ENCODE results near the gene CCDC138.

Gene CCDC138

DNA sequence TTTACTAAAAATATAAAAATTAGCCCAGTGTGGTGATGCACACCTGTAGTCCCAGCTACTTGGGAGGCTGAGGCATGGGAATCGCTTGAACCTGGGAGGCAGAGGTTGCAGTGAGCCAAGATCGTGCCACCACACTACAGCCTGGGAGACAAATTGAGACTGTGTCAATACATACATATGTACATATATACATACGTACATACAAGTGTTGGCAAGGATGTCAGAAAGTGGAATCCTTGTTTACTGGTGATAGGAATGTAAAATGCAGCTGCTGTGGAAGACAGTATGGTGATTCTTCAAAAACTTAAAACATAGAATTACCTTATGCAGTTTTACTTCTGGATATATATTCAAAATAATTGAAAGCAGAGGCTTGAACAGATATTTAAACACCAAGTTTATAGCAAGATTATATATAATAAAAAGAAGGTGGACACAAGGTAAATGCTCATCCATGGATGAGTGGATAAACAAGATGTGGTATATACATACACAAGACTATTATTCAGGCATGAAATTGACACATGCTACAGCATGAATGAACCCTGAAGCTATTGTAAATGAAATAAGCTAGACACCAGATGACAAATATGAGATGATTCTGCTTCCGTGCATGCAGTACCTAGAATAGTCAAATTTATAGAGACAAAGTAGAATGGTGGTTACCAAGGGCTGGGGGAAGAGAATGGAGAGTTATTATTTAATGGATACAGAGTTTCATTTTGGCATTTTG is 43.2 kb downstream of the CCDC138 start:
- DNase-seq: no peak

DNA sequence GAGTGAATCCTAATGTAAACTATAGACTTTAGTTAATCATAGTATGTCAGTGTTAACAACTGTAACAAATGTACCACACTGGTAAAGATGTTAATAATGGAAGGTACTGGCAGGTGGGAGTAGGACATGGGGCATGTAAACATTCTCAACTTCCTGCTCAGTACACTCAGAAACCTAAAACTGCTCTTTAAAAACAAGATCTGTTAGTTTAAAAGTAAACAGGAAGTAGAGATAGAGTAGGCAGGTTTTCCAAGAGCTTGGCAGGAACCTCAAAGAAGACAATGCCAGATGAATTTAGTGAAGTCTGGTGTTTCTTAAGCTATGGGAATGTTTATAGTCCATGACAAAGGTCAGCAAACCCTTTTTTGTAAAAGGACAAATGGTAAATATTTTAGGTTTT is 46.6 kb downstream of the CCDC138 start:
- DNase-seq: peak in 1 of 2 experiments; percentile 41

DNA sequence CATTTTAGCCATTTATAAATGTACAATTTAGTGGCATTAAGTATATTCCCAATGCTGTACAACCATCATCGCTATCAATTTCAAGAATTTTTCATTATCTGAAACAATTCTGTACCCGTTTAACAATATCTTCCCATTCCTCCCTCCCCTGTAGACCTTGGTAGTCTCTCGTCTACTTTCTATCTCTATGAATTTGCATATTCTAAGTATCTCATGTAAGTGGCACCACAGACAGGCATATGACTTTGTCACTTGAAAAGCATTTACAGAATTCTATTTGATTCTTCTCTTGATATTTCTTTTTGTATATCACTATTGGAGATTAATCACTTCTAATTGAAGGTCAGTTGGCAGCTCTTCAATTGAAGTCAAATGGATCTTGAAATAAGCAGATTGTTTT is 48.0 kb downstream of the CCDC138 start:
- DNase-seq: no peak

DNA sequence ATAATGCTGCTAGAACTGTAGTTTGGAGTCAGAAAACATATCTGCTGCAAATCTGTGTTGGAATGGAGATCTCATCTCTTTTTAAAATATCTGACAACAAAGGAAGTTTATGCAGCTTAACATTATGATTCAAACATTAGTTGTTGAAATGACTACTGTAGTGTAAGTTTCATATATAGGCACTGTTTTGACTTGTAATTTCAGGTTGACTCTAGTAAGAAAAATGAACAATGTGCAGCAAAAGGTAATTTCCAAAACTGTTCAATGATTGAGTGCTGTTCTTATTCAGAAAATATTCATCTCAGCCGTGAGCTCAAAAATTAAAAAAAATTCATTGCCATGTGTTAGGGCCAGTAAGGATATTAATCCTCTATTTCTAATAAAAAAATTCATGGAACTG is 48.5 kb downstream of the CCDC138 start:
- DNase-seq: no peak

DNA sequence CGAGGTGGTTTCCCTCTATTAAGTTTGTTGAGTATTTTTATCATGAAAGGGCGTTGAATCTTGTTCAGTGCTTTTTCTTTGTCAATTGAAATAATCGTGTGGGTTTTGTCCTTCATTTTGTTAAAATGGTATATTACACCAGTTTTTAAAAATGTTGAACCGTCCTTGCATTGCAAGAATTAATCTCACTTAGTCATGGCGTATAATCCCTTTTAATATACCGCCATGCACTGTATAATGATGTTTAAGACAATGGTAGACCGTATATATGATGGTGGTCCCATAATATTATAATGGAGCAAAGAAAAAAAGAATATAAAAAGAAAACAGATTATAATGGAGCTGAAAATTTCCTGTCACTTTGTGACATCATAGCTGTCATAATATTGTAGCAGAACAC is 50.6 kb downstream of the CCDC138 start:
- DNase-seq: no peak

DNA sequence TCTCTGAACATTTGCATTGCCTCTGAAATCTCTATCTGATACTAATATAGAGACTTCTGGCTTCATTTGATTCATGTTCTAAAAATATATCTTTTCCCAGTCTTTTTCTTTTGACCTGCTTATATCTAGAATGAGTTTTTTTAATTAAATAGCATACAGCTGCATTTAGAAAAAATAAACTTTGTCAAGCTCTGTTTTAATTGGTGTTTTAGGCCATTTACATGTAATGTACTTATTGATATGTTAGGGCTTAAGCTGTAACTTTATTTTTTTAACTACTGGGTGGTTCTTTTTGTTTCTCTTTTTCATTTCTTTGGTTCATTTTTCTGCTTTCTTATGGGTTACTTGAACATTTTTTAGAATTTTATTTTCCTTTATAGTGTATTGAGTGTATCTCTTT is 54.9 kb downstream of the CCDC138 start:
- DNase-seq: no peak

DNA sequence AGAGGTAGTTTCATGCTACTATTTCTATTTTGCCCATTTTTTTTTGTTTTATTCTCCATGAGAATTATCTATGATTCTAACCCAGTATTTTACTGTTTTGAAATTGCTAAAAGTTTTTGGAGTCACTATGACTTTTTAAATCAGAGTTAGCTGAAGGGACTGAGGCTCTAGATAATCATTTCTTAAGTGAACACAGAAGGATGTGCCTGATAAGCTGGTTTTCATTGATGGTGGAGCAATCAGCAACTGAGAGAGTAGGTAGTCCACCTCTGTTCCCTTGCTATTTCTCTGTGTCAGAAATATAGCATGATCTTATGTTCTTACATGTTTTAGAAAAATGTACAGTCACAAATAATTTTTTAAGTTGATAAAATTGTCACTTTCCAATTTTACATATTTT is 59.4 kb downstream of the CCDC138 start:
- no peak for DNase-seq

DNA sequence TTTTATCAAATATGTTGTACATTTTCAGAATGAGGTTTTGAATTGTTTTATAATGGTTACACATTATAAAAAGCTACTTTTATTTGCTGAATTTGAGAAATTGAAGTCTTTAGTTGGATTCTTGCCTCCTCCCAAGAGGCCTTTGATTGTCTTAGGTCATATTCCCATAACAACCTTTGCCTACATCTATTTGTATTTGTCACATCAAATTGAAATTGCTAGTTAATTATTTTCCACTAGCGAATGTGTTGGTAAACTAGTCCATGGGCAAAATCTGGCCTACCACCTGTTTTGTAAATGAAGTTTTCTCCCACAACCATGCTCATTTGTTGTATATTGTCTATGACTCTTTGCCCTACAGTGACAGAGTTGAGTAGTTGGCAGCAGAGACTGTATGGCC is 60.4 kb downstream of the CCDC138 start:
- DNase-seq: no peak

DNA sequence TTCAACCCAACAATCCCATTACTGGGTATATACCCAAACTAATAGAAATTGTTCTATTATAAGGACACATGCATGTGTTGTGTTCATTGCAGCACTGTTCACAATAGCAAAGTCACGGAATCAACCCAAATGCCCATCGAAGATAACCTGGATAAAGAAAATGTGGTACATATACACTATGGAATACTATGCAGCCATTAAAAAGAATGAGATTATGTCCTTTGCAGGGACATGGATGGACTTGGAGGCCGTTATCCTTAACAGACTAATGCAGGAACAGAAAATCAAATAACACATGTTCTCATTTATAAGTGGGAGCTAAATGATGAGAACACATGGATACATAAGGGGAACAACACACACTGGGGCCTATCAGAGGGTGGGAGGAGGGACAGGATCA is 65.8 kb downstream of the CCDC138 start:
- DNase-seq: no peak

DNA sequence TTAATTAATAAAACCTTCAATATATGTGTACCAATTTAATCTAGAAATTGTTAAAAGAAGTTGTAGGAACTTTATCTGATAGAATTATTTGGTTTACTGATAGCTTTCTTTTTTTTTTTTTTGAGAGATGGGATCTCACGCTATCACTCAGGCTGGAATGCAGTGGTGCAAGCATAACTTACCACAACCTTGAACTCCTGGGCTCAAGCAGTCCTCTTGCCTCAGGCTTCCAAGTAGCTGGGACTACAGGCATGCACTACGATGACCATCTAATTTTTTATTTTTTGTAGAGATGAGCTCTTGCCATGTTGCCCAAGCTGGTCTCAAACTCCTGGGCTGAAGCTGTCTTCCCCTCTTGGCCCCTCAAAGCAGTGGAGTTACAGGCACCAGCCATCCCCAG is 66.8 kb downstream of the CCDC138 start:
- DNase-seq: no peak

DNA sequence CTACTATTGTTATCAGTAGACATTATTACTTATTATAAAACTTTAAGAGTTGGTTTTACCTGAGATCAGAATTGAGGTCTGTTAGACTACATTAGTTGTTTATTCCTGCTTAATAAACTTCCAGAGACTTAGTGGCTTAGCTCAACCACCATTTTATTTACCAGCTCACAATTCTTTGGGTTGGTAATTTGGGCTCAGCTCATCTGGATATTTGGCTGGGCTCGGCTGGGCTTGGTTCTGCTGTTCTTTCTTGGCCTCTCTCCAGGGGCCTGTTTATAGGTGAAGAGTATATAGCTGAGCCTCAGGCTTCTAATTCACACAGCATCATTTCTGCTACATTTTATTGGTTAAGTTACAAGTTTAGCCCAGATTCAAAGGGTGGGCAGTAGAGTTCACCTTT is 67.9 kb downstream of the CCDC138 start:
- no peak for DNase-seq

DNA sequence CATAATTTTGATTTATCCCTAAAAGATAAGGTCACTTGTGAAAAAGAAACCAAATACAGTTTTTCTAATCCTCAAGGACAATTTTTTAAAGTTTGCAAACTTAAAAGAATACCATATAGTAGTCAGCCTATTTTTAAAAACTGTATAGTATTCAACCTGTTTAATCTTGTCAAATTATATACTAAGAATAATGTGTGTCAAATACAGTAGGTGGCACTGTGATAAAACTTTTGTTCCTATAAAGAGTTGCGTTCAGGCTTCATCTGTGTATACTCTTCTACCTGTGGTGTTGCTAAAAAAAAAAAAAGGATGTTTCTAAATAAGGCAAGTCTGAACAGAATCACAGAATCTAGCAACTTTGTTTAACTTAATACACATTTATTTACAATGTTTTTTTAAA is 68.6 kb downstream of the CCDC138 start:
- peak in 1 of 2 experiments; percentile 24 for DNase-seq

DNA sequence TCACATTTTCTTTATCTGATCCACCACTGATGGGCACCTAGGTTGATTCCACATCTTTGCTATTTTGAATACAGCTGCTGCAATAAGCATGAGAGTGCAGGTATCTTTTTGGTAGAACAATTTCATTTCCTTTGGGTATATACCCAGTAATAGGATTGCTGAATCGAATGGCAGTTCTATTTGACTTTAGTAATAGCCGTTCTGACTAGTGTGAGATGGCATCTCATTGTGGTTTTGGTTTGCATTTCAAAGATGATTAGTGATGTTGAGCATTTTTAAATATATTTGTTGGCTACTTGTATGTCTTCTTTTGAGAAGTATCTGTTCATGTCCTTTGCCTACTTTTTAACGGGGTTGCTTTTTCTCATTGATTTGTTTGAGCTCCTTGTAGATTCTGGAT is 72.3 kb downstream of the CCDC138 start:
- no peak for DNase-seq

DNA sequence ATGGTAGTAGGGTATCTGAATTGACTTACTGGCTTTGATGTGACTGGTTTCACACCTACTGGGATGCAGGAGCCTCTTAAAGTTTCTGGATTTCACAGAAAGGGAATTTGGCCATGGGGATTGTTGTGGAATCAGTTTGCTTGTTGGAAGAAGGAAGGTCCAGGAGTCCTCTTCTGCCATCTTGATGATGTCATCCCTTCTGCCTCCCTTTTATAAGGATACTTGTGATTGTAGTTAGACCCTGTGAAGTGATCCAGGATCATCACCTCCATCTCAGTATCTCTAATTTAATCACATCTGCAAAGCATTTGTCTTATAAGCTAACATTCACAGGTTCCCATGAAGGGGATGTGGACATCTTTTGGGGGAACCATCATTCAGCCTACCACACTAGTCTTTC is 79.5 kb downstream of the CCDC138 start:
- no peak for DNase-seq

DNA sequence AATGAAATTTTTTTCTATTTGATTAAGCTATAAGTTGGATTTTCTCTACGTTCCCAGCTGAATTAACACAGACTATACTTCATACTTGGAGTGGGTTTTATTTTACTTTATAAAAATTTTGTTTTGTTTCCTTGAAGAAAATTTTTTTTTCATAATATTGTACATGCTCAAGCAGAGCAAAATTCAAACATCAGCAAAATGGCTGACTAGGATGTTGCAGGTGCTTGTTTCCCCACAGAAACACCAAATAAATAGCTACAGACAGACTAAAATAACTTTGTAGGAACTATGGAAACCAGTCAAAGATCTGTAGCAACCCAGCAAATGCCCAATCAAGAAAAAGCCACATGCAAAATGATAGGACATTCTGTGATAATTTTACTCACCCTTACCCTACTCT is 82.3 kb downstream of the CCDC138 start:
- DNase-seq: no peak

DNA sequence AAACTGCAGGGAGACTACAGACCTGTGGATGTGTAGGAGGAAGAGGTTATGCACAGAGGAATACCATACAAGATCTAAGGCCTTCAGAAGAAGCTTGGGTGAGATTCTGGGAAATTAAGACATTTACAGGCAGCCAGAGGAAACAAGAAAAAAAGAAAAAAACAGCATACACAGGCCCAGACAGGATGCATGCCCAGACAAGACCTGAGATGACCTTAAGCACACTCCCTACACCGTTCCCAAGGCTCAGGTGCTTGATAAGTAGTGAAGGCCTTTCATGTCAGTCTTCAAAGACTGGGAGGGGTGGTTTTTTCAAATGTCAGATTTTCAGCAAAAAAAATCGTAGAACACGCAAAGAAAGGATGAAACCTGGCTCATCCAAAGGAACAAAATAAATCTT is 83.0 kb downstream of the CCDC138 start:
- no peak for DNase-seq

DNA sequence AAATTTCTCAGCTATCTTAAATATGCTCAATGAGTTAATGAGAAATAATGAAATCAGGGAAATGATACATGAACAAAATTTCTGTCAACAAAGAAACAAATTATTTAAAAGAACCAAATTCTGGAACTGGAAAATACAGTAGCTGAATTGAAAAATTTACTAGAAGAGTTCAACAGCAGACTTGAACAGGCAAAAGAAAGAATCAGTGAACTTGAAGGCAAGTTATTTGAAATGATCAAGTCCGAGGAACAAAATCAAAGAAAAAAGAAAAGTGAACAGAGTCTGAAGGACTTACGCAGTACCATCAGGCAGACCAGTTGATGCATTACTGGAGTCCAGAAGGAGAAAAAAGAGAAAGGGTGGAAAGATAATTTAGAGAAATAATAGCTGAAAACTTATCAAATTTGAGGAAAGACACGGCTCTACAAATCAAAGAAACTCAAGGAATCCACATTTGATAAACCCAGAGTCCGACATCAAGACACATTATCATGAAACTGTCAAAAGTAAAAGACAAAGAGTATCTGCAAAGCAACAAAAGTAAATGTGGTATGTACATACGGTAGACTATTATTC is 83.6 kb downstream of the CCDC138 start:
- DNase-seq: no peak

DNA sequence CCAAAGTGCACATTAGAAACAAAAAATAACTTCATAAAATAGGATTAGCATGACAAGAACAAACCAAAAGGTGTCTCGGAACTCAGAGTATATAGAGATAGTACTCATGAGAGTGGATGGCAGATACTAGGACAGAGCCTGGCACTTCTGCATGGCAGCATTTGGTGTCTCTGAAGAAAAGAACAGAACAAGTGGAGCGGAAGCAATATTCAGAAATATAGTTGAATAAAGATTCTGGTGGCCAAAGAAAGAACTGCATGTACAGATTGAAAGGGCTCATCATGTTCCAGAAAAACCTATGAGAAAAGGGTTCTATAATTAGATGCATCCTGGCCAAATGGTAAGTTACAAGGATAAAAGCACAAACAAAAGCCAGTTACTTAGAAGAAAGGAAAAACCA is 90.9 kb downstream of the CCDC138 start:
- no peak for DNase-seq

DNA sequence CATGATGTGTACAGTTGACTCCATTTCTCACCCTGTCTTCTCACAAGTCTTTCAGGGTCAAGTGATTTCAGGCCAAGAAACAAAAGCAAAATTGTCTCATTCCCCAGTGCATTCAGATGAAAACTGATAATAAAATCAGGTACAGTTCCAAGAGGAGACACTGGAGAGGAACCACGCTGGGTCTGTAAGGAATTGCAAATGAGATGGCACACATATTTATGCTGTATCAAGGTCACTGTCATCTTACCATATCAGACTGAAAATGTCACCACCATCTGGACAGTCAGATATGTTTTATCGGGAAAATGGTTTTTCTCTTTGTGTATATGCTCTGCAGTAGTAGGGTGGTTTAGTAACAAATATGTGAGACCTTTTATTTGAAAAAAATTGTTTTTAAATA is 91.7 kb downstream of the CCDC138 start:
- no peak for DNase-seq

DNA sequence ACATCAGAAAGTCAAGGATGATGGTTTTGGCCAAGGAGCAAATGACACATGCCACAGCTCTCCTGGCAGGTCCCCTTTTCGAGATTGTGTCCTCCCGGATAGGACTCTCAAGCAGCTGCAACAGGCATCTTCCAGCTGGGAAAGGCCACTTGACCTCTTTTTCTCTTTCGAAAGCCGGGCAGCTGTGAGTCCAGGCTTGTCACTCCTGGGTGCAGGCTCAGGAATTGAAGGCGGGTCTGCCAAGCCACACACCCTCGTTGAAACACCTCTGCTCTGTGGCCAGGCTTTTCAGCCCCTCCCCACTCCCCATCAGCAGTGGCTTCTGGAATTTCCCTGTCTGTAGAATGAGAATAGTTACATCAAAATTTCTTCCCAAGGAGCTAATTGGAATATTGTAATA is 98.0 kb downstream of the CCDC138 start:
- no peak for DNase-seq

DNA sequence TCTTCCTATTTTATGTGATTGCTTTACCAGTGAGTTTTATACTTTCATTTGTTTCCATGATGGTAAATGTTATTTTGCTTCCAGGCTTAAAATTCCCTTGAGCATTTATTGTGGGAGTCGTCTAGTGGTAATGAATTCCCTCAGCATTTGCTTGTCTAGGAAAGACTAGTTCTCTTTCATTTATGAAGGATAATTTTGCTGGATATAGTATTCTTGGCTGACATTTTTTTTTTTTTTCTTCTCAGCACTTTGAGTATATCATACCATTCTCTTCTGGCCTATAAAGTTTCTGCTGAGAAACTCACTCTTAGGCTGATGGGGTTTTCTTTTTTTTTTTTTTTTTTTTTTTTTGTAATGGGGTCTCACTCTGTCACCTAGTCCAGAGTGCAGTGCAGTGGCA is 103.3 kb downstream of the CCDC138 start:
- DNase-seq: no peak

DNA sequence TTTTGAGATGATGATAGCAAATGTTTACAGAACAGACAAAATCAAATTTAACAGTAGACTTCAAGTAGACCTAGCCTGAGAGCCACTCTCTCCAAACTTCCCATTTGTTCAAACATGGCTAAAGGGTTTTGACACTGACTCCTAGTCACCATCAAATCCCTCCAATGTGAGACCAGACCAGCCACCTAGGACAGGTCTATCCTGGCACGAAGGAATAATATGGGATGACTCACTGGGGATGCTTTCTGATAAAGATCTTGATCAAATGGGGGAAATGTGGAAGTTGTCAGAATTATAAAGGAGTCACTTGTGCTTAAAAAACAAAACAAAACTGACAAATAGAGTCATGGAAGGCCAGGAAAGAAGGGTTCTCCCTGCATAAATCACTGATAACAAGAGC is 106.7 kb downstream of the CCDC138 start:
- no peak for DNase-seq

DNA sequence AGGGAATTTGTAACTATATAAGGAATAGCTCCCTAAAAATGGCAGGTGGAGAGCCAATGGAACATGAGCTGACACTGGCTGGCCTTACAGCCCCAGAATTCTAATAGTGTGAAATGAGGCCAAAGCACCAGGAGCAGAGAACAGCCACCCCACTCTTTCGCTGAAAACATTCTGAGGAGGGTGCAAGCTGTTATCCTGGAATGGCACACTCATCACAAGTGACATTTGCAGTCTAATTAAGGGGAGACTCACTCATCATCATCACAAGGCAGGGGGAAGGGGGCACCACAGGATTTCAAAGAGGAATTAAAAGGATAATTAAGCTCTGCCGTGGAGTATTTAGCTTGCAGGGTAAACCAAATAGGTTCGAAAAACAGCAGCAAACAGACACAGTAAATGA is 108.2 kb downstream of the CCDC138 start:
- no peak for DNase-seq

DNA sequence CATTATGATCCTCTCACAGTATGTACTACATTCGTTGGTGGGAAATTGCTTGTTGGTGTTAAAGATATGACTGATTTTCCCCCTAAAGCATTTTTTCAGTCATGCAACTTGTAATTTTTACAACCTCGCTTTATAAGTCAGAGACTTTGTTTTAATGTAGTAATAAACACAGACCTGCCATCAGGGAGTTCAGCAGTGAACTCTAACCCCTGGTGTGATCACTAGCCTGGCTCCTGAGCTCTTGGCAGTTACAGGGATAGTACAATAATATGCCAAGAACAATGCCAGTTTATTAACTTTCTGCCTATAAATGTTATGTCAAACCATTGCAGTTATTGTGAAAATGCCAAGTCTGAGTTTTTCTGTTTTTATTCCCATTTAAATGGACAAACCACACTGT is 108.6 kb downstream of the CCDC138 start:
- no peak for DNase-seq

DNA sequence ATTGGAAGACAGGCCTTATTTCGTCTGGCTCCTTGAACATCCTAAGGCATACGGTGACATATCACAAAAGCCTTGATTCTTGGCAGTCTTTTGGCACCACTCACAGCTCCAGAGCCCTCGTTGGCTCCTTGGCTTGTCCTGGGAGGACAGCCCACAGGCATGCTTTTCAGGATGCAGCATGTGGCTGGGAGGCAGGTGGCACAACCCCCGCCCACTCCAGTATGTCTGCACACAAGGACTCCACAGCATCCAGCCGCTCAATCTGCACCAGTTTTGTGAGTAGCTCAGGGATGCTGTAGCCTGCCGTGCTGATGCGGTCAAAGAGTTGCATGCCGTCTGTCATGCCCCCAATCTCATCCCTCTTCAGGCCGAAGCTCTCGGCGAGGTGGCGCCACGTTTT is 110.2 kb downstream of the CCDC138 start:
- DNase-seq: no peak

Data from NCI-H2081 (cell line).